GM12873 (cell line): ENCODE data around the gene ATXN7L1.

ENCODE experiments used
- TF ChIP-seq, protein P1 (sequence below): IDR thresholded peaks from 2 replicates; pipeline ENCODE4 v1.5.1; 2012; ENCODE audit warnings: low read depth, mild to moderate bottlenecking, moderate library complexity, low read length, control low read depth; ENCODE audit not compliant: insufficient read depth; ENCODE audit errors: missing control alignments

Gene ATXN7L1

DNA sequence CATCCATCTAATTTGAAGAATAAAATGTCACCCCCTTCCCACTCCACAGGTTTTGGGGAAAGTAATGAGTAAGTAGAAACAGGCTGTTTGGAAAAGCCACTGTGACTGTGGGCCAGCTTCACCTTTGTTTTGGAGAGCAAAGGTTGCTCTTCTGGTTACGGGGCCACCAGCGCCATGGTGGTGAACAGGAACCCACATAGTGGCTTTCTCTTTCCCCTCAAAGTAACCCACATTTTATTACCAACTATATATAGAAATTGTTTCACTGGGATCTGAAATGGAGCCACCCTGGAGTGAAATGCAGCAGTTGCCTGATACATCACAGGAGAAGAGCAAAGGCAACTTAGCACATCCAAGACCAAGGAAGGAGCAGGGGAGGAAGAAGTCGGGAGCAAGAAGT, 182.8 kb downstream of the ATXN7L1 start:
- TF ChIP-seq, protein P1, sequence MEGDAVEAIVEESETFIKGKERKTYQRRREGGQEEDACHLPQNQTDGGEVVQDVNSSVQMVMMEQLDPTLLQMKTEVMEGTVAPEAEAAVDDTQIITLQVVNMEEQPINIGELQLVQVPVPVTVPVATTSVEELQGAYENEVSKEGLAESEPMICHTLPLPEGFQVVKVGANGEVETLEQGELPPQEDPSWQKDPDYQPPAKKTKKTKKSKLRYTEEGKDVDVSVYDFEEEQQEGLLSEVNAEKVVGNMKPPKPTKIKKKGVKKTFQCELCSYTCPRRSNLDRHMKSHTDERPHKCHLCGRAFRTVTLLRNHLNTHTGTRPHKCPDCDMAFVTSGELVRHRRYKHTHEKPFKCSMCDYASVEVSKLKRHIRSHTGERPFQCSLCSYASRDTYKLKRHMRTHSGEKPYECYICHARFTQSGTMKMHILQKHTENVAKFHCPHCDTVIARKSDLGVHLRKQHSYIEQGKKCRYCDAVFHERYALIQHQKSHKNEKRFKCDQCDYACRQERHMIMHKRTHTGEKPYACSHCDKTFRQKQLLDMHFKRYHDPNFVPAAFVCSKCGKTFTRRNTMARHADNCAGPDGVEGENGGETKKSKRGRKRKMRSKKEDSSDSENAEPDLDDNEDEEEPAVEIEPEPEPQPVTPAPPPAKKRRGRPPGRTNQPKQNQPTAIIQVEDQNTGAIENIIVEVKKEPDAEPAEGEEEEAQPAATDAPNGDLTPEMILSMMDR, result no peak

DNA sequence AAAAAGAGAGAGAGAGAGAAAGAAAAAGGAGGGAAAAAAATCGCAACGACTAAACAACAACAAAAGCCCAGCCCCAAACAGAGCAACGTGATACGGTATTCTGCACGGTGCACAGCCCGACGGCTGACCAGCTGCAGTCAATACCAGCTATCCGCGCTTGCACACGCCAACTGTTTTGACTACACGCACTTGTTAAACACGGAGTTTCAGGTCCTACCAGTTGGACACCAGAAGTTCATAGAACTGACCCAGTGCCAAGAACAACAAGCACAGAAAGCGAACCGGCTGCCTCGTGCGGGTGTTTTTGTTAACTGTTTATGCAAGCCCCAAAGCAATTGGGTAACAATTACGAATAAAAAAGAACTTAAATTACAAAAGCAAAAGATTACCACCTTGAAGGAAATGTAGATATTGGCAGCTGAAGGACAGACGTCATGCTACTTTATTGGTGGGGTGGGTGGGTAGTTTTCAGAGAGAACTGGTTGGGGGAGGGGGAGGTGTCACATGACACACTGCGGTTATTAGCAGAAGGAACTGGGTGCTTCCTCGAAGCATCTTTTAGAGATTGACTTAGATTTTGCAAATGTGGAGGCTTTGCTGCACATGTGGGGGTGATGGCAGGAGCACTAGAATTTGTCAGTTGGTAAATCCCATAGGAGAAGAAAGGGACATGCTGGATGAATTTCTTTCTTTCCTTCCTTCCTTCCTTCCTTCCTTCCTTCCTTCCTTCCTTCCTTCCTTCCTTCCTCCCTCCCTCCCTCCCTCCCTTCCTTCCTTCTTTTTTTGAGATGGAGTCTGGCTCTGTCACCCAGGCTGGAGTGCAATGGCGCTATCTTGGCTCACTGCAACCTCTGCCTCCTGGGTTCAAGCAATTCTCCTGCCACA, 184.5 kb downstream of the ATXN7L1 start:
- TF ChIP-seq, protein P1, result no peak

DNA sequence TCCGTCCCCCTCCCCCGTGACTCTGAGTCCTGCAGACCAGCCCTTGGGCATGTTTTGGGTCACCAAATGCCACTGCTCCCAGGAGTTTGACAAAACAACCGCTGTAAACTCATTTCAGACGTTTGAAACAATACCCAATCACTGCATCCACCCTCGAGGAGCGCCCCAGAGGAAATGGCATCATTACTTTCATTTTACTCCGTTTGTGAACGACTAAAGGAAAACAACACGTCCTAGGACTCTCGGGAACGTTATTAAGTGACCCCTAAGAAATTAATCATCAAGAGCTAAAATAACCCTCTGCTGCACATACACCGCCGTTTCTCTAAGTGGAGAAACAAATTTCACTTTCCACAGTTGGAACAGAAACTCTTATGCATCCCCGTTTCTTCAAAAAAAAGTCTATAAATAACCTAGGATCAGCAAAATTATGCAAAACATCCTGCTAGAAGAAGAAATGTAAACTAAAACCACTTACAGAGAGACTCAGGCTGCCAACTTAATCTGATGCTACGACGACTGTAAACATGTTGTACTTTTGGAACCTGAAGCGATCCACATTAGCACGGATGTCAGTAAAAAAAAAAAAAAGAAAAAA, 185.2 kb downstream of the ATXN7L1 start:
- TF ChIP-seq, protein P1, result no peak

DNA sequence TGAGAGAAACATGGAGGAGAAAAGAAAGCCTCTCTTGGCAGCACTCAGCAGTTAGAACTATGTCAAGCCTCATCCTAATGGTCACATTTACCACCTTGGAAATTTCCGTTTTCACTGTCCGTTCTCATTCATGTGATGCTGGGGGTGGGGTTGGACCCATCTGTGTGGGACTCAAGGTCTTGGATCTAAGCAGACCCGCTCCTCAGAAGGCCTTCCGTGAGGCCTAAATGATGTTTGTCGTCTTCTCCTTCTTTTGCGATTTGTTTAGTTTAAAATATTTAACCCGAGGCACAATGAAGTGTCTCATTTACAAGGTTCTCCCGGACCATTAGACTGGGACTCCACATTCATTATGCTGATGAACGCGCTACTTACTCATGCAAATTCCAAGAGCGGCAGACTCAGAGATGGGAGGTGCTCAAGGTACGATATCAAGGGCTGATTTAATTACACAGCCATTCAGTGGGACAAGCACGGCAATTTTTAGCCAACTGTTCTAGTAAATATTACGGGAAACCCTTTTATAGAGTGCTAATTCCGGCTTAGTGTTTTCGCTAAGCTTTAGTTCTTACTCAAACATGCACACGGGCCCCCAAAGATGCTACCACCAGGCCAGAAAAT, 186.0 kb downstream of the ATXN7L1 start:
- TF ChIP-seq, protein P1, result no peak

DNA sequence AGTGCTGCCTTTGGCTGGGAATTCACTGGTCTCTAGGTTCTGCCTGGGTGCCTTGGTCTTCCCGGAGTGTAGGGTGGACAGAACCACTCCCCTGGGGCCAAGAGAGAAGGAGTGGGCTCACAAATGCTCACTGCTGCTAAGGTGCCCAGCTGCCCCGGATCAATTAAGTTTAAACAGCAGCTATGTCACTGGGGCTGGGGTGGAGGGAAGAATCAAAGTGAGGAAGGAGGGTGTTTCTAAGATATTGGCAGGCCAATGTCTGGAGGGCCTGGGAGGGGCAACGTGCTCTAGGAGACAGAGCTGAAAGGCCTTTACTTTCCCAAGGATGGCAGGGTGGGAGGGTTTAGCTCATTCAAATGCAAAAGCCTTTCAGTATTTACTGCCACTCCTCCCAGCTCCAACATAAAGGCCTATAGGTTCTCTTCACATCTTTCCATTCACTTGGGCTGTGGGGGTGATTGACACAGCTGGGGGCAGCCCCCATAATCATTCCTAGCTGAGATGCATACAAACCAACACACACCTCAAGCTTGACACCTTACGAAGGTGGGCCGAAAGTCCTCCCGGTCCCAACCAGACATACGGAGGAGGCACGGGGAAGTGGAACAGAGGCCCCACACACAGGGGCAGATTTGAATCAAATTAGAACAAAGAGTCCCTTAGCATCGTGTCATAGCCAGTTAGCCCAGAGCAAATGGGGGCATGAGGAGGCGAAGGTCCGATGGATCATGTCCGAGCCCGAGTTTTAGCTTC, 187.2 kb downstream of the ATXN7L1 start:
- TF ChIP-seq, protein P1, result no peak

DNA sequence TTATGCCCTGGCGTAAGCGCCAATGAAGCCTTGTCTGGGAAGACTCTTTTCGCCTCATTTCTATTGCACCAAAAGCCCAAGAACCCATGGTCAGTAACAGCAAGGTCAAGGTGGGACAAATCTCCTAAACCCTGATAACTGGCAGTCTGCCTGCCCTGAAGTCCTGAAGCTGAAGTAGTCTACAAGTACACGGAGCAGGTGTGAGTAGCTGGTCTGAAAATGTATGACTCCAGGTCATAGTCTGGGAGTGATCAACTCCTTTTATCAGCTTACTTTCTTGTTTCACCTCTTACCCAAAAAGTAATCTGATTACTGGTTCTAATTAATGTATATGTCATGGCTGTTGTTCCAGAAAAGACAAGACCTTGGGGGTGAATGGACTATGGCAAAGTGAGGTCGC, 187.8 kb downstream of the ATXN7L1 start:
- TF ChIP-seq, protein P1, result no peak

DNA sequence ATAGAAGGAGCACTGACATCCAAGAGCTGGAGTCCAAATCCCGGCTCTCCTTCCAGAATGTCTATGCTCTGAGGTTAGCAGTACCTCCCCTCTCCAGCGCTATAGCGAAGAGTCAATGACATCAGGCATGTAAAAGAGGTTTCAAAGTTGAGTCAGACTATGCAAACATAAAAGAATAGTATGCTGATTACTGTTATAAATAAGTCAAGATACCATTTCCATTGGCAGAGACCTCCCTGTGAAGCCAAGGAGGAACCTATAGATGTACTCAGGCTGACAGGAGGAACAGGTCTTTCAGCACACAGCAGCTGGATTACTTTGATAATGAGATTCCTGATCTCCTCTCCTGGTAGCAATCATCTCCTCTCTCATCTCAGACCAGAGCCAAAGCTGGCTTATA, 191.2 kb downstream of the ATXN7L1 start:
- TF ChIP-seq, protein P1, result no peak
